RWPE1 (cell line): ENCODE results near the gene VPS37B.

Source experiments
- CTCF ChIA-PET: fragments of 350-600 bp; sonication (Branson Sonifier 250); formaldehyde crosslinking; extraction: SDS; loops from one replicate; lab custom pipeline; 2021; lab: Yijun Ruan, JAX
- POLR2A ChIA-PET: fragments of 400-600 bp; formaldehyde crosslinking; extraction: SDS; loops from one replicate; lab custom pipeline; 2020; ENCODE audit warnings: antibody characterized with exemption; ENCODE audit not compliant: low non-redundant PET; lab: Yijun Ruan, JAX
- DNase-seq: peaks from one replicate; pipeline ENCODE4 v3.0.0; 2012; ENCODE audit warnings: low spot score
- H3K27ac ChIP-seq: fragments of 450-650 bp; 2 replicates; pipeline ENCODE4 v1.5.1; 2017
- TF ChIP-seq, protein P1 (sequence below): fragments of 450-650 bp; conservative IDR thresholded peaks from 2 replicates; pipeline ENCODE4 v1.5.1; 2017; ENCODE audit warnings: low read depth, mild to moderate bottlenecking

Gene VPS37B

DNA sequence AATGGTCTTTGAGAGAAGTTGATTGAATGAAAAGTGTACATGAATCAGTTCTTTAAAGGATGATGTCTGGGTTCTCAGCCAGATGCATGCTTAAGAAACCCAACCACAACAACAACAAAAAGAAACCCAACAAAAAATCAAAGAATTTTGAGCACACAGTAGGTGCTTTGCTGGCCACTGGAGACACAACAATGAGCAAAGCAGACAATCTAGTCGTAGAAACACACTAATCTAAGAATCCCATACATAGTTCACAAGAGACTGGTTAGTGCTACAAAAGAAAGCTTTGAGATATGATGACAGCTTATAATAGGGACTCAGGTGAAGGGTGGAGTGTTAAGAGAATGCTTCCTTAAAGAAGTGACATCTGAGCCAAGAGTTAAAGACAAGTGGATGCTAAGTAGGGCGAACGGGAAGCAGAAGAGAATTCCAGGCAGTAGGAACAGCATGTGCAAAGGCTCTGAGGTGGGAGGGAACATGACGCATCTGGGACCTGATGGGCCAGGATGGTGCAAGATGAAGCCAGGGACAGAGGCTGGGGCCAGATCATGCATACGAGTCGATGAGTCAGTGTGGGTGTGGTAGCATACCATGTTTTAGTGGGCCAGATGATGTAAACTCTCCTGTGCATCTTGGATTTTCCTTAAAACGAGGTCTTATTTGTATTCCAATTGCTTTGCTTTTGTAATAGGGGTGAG, 65.3 kb downstream of the VPS37B start:
- ChIA-PET CTCF (no interaction called here), POLR2A (no interaction called here)
- TF ChIP-seq, protein P1, sequence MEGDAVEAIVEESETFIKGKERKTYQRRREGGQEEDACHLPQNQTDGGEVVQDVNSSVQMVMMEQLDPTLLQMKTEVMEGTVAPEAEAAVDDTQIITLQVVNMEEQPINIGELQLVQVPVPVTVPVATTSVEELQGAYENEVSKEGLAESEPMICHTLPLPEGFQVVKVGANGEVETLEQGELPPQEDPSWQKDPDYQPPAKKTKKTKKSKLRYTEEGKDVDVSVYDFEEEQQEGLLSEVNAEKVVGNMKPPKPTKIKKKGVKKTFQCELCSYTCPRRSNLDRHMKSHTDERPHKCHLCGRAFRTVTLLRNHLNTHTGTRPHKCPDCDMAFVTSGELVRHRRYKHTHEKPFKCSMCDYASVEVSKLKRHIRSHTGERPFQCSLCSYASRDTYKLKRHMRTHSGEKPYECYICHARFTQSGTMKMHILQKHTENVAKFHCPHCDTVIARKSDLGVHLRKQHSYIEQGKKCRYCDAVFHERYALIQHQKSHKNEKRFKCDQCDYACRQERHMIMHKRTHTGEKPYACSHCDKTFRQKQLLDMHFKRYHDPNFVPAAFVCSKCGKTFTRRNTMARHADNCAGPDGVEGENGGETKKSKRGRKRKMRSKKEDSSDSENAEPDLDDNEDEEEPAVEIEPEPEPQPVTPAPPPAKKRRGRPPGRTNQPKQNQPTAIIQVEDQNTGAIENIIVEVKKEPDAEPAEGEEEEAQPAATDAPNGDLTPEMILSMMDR = no peak
- H3K27ac ChIP-seq = peak overlapping the region; percentile 86
- DNase-seq = peak; percentile 93

DNA sequence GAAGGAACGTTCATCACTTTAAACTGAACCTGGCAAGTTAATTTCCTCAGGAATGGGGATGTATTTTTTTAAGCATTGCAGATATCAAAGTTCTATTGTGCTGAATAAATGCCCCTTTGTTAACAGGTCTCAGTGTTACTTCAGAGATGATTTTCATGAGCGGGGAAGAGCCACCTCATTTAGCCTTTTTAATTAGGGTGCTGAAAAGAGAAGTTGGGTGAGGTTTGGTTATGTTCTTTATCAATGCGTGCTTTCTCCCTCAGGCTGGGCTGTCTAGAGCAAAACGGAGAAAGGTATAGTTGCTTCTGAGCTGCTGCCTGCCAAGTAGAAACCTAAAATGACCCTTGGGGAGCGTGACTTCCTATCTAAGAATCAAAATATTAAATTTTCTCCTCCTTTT, 68.7 kb downstream of the VPS37B start:
- no peak overlapping the region for H3K27ac ChIP-seq
- POLR2A ChIA-PET = no interaction called here
- CTCF ChIA-PET = interaction anchor here (0.7 to 2.1 kb wide), 2 partner anchors 10 to 34 kb away, joined by 3 to 6 read pairs; no protein-coding TSS in a partner anchor
- TF ChIP-seq, protein P1 = no peak
- DNase-seq = no peak

DNA sequence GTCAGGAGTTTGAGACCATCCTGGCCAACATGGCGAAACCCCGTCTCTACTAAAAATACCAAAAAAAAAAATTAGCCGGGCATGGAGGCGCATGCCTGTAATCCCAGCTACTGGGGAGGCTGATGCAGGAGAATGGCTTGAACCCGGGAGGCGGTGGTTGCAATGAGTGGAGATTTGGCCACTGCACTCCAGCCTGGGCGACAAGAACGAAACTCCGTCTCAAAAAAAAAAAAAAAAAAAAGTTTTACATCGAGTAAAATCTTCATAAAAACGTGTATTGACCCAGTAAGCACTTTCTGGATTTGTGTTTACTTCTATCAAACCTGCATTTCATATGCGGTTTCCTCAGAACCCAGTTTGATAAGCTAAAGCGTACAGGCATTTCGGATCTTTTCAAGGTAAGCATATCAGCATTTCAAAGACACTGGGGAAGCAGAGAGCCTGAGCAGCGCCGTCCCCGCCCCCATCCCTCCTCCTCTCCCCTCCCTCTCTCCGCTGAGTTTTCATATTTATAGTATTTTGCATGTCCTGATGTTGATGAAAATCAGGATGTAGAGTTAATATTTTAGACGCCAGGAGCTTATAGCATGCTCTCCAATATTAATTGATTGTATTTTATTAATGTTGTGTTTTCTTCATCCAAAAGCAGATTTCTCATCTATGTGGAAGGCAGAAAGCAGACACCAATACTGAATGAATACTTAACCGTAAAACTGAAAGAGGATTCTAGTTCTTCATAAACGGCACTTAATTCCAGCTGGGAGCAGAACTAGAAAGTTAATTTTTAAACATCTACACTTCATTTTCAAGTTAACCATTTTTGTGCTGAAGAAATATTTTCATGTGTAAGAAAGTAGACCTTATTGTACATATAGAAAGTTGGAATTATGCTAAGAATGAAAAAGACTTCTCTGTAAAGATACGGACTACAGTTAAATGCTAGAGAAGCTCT, 69.9 kb downstream of the VPS37B start:
- no peak overlapping the region for H3K27ac ChIP-seq
- ChIA-PET POLR2A (interaction anchor here (0.7 kb wide), 1 partner anchor 10 kb away, joined by 5 read pairs; no protein-coding TSS in a partner anchor), CTCF (interaction anchor here (0.6 to 2.1 kb wide), 2 partner anchors 26 to 32 kb away, joined by 3 to 6 read pairs; no protein-coding TSS in a partner anchor)
- DNase-seq = peak; percentile 34
- TF ChIP-seq, protein P1 = no peak

GRCh38 chr12:122823429-122823828, 72.5 kb downstream of the VPS37B start:
- no peak for DNase-seq
- TF ChIP-seq, protein P1 = no peak
- ChIA-PET POLR2A (no interaction called here), CTCF (no interaction called here)
- H3K27ac ChIP-seq = no peak overlapping the region

GRCh38 chr12:122820838-122821271, 75.1 kb downstream of the VPS37B start:
- TF ChIP-seq, protein P1 = no peak
- no peak for DNase-seq
- ChIA-PET POLR2A (no interaction called here), CTCF (no interaction called here)
- no peak overlapping the region for H3K27ac ChIP-seq

GRCh38 chr12:122820138-122820537, 75.8 kb downstream of the VPS37B start:
- no peak overlapping the region for H3K27ac ChIP-seq
- ChIA-PET CTCF (no interaction called here), POLR2A (no interaction called here)
- TF ChIP-seq, protein P1 = no peak
- no peak for DNase-seq
